ENCODE data around the gene SRSF4. TPM values are rescaled to one million over a fixed set of nuclear protein-coding genes. Genes with fewer than 3 reads are reported as not detected.

The SRSF4 gene
- total and polyA plus RNA-seq, 10 of the 15 experiments (the other 5 are each of a cell fraction or from before 2014, with no cell fraction given) = 17.2 to 107 (median 78.6) TPM

DNA sequence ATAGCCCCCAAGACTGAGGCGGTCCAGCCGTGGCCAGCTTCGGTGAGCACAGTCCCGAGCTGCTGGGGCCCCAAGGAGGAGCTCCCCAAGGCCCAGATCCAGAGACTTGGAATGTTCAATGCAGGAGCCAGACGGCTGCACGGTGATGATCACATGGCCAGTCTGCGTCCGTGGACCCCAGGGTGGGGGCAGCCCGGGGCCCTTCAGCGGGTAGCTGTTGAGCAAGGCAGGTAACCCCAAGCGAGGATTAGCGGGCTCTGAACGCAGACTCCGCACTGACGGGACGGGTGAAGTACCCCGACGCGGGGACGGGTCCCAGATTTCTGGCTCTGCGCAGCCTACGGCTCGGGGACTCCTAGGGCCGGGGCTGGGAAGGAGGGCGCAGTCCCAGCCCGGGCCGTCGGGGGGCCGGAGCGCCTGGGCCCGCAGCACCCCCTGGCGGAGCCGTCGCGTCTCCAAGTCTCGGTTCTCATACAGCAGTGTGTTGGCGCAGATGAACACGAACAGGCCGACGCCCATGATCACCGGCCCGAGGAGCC lies 60.7 kb downstream of the SRSF4 start:
- POLR2A ChIA-PET = no interaction called here
- SMC1A ChIA-PET (ENCODE audit: uncharacterized antibody, unreplicated experiment) = no interaction called here
- FAIRE-seq (peak; percentile 44), ATAC-seq (peak; percentile 73), DNase-seq (ENCODE audit: low read depth, low spot score) (no peak)
- no peak overlapping the region for H3K9ac ChIP-seq (ENCODE audit: control insufficient read depth, insufficient read depth, low read length)
- no TSS peak for BruUV-seq (replicated peaks)
- RAD21 ChIA-PET (ENCODE audit: unreplicated experiment) = no interaction called here
- in situ Hi-C loops (cut with MboI) = no loop called here
- no peak overlapping the region for H3K27ac ChIP-seq (ENCODE audit: control insufficient read depth, insufficient read depth)
- no peaks in the 10 kb centered on the region for H3K9me3 ChIP-seq (replicated peaks; ENCODE audit: control insufficient read depth, insufficient read depth, low read length)
- no peak overlapping the region for H2AFZ ChIP-seq (ENCODE audit: control insufficient read depth, low read depth, low read length)
- CTCF ChIA-PET = interaction anchor here (0.7 kb wide), 1 partner anchor 88 kb away, joined by 3 read pairs; no protein-coding TSS in a partner anchor
- WGBS (ENCODE audit: insufficient coverage, insufficient replicate concordance, low lambda C conversion rate, missing lambda C conversion rate) = 49% methylated on average over 42 of the region's 42 CpGs
- intact Hi-C loops (cut with micrococcal nuclease; ENCODE audit: unreplicated experiment) = loop anchor here (1.0 to 5.0 kb wide), 2 partner anchors 81 to 239 kb away; no protein-coding TSS in a partner anchor
- TF ChIP-seq IKZF1 (conservative IDR thresholded peaks at IDR 0.05) (0 out of 2 replicates have a peak, but pooled peaks have one; percentile 37), USF1 (IDR thresholded peaks at IDR 0.05; ENCODE audit: borderline replicate concordance, extremely low read length, insufficient read depth, low read depth, low read length) (no peak), YY1 (IDR thresholded peaks at IDR 0.05; ENCODE audit: low read depth, low read length) (0 out of 2 replicates have a peak, but pooled peaks have one; percentile 32), PKNOX1 (IDR thresholded peaks at IDR 0.05) (no peak), SUZ12 (IDR thresholded peaks at IDR 0.05; ENCODE audit: unreplicated experiment) (peak; percentile 69), CTCF (IDR thresholded peaks at IDR 0.05 in 2 of 3, conservative IDR thresholded peaks at IDR 0.05 in 1 of 3; ENCODE audit: control insufficient read depth in 2 of 3, extremely low read depth in 1 of 3, insufficient read depth in 1 of 3, low read depth in 3 of 3, low read length in 3 of 3) (peak; percentile 43 to 65 (median 61); a peak in 5 of 6 replicates), SMC3 (IDR thresholded peaks at IDR 0.05; ENCODE audit: borderline replicate concordance, low read length) (0 out of 2 replicates have a peak, but pooled peaks have one; percentile 27), KDM1A (IDR thresholded peaks at IDR 0.05; ENCODE audit: borderline replicate concordance) (no peak), RAD21 (IDR thresholded peaks at IDR 0.05; ENCODE audit: insufficient read depth, low read depth, low read length) (peak; percentile 36; the same call in 1 of the 2 replicates)
- H3K27me3 ChIP-seq (replicated peaks in 1 of 2; ENCODE audit: control insufficient read depth in 2 of 2, insufficient read depth in 2 of 2, low read length in 1 of 2) = peaks cover 6 to 16% of the 10 kb centered on the region in 2 experiments; a peak in 3 of 4 replicates
- H3K36me3 ChIP-seq (ENCODE audit: control insufficient read depth in 2 of 2, insufficient read depth in 2 of 2, low read length in 1 of 2) = peaks cover 3% of the 10 kb centered on the region in 2 experiments; a peak in 3 of 4 replicates
- peak overlapping the region; percentile 25; the same call in 1 of the 2 replicates for H3K4me2 ChIP-seq (ENCODE audit: control insufficient read depth, insufficient read depth)
- H3K79me2 ChIP-seq (ENCODE audit: control insufficient read depth, insufficient read depth, low read length) = no peaks in the 10 kb centered on the region
- no peaks in the 10 kb centered on the region; the same call in 1 of the 2 replicates for H4K20me1 ChIP-seq (ENCODE audit: control insufficient read depth, insufficient read depth)
- no peak overlapping the region for H3K4me3 ChIP-seq
- H3K4me1 ChIP-seq (ENCODE audit: control insufficient read depth, insufficient read depth, low read length) = no peaks in the 10 kb centered on the region

Measured in GM12878 (cell line).